Stimulated activated CD4-positive, alpha-beta T cell treated with anti-CD3 and anti-CD28 coated beads, Interleukin-1b, Interleukin-23, amount 100 ng/mL, for 4 hours (primary cell): Measurements from ENCODE around the gene ASB18.

Source experiments
- DNase-seq, 2 donors: peaks; one replicate each; pipeline ENCODE4 v3.0.0-alpha.2; 2020; ENCODE audit warnings: low read depth in 2 of 2

Gene ASB18

DNA sequence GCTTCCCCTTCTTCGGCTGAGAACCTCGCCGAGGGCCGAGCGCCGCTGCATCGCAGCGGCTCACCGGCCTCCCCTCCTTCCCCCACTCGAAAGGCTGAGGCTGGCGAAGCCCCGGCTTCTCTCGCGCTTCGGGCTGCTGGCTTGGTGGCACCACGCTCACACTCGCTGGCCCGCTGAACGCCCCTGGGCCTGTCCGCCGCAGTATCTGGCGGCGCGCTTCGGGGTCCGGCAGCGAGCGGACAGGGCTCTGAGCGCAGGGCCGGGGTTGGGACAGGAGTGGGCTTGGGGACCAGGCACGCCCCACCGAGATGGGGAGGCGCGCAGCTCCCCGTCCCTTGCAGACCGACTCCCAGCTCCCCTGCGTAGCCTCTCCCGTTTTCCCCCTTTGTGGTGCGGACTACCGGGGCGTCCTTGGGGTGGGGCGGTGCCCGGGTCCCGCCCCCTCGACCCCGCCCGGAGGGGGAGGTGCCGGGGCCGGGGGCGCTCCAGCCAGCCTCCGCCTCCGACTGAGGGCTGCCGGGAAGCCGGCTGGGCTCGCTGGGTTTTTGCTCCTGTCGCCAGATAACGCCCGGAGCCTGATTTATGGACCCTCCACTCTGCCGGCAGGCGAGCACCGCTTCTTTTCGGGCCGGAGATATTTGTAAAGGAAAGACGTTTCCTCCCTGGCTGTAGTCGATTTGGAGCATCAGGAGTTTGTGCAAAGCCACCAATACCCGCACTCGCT, 99.8 kb downstream of the ASB18 start:
- no peak for DNase-seq

DNA sequence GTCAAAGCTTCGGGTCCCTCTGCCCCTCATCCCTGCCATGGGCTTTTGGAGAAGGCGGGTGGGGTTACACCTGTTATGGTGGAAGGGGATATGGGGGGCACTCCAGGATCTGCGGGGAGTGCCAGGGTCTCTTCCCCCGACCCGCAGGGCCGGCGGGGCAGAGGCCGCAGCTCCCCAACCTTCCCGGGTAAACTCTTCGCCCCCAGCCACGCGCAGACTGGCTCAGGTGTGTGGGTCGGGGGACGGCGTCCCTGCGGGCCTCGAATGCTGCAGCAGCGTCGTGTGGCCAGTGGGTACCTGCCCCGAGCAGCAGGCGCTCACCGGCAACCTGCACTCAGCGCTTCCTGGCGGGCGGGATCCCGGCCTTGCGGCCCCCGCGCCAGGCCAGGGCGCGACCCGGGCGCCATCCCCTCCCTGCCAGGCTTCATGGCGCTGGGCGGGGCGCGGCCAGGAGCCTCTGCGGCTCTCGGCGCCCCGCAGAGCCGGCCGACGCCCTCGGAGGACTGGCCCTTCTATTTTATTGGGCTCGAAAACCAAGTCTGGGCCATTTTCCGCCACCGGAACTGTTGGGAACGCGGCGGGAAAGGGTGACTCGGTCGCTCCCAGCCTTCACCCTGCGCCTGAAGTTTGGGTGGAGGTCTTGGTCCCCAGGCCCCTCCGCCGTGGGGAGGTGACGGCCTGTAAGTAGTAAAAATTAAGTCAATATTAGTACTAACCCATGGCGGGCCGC, 100.6 kb downstream of the ASB18 start:
- DNase-seq = no peak

GRCh38 chr2:236162882-236163470, 101.2 kb downstream of the ASB18 start:
- no peak for DNase-seq

GRCh38 chr2:236162031-236162845, 102.0 kb downstream of the ASB18 start:
- no peak for DNase-seq

GRCh38 chr2:236161531-236161930, 102.7 kb downstream of the ASB18 start:
- no peak for DNase-seq

- no peak for DNase-seq
These were observed 103.1 kb downstream of the ASB18 start for GRCh38 chr2:236161082-236161462.

DNA sequence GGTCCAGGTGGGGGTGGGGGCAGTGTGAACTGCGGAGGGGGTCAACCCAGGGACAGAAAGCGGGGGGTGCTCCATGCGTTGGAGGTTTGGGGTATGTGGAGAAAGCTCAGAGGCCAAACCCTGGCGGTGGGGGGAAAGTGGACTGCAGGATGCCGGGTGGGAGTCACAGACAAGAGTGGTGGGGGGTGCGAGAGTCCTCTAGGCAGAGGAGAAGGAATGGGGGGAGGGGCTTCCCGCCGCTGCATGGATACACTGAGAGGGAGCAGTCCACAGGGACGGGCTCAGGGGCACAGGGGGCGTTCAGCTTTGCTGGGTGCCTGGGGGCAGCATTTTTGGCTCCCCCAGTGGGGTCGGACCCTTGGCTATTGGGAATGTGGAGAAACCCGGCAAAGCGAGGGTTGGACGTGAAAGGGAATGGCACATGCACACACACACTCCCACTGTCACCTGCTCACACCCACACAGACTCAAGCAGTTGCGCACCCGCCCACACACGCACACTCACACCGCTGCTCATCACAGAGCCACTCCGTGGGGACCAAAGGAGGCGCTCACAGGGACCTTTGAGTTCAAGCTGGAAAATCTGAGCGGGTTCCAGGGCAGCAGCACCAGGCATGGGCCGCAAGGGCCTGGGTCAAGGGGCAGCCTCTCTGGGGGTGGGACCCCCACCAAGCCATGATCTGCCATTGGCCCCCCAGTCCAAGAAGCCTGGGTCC, 103.7 kb downstream of the ASB18 start:
- no peak for DNase-seq

- no peak for DNase-seq
These were observed 104.4 kb downstream of the ASB18 start for GRCh38 chr2:236159778-236160170.

- no peak for DNase-seq
These were observed 105.0 kb downstream of the ASB18 start for GRCh38 chr2:236158969-236159777.

DNA sequence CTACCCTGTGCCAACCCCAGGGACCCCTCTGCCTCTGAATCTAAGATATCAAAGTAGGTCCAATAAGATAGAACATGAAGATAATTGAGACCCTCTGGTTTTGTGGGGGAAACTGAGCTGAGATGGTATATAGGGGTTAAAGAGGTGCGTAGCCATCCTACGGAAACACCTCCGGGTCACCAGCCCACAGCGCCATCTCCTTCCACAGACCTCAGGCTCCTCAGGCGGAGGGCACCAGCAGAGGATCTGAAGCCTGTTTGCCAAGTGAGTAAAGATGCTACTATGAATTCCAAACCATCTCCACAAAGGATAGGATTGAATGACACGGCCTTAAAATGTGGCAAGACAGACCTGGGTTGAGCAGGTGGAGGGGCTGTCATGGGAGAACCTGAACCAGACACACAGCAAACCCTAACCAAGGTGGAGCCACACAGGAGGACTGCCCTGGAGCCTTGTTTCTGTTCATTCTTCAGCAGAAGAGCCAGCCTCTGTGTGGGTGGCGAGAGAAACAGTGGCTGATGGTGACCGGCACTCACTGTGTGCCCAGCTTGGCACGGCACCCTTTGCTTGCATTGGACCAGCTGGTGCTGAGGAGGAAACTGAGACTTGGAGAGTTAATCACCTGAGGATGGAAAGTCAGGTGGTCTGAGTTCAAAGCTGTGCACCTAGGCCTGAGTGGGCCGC, 106.2 kb downstream of the ASB18 start:
- no peak for DNase-seq

DNA sequence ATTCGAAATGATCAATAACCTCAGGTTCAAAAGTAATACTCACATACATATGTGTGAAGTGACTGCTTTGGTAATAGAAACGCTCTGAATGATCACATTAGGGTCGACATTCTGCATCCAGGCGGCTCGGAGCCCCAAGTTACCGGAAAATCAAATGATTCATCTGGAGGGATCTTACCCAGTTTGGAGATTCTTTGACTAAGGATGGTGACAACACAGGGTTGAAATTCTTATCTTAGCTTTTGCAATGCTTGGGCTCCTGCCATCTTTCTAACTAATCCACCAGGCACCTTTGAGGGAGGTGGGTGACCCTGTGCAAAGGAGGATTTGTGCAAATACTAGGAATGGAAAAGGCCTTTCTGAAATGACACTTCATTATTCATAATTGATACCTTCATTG, 106.8 kb downstream of the ASB18 start:
- DNase-seq = no peak

DNA sequence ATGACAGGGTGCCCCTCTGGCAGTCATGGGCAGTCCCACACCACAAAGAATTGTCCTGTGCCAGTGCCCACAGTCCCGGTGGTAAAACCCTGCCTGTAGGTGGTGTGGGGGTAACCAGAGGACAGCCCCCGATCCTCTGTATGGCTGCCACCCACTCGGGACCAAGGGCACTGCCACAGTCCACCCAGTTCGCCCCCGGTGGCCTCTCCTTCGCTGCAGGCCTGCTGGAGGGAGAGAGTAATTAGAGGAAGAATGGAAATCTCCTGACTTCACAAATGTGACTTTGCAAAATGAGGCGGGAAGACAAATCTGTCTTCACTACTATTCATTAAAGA, 107.4 kb downstream of the ASB18 start:
- DNase-seq = no peak

DNA sequence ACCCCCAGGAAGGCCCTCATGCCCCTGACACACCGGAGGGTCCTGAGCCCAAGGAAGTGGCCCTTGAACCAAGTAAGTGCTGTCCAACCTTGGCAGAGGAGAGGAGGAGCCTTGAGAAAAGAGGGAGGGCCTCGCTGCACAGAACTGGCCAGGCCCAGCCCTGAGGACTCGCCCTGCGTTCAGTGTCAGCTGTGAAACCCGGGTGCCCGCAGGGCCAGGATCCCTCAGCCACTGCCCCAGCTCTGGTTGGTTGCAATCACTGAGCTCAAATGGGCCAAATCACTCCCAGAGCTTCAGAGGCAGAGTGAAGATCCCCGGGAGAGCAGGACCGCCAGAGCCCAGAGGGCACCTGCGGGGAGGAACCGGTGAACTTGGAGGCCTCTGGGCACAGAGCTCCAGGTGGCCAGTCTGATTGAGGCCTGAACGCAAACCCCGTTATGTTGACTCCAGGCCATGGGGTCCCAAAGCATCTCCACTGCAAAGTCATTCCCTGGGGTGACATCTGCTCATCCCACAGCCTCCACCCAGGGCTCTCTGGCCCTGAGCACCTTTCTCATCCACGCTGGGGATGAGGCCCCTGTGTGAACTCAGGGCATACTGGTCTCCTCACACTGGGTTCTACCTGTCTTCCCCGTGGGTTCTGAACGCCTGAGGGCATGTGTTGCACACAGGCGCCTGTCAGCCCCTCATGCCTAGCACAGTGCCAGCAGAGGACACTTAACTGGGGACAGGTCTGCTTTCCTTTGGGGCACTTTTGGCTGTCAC, 107.9 kb downstream of the ASB18 start:
- no peak for DNase-seq

- DNase-seq = no peak
These were observed 108.8 kb downstream of the ASB18 start for GRCh38 chr2:236155406-236155805.

DNA sequence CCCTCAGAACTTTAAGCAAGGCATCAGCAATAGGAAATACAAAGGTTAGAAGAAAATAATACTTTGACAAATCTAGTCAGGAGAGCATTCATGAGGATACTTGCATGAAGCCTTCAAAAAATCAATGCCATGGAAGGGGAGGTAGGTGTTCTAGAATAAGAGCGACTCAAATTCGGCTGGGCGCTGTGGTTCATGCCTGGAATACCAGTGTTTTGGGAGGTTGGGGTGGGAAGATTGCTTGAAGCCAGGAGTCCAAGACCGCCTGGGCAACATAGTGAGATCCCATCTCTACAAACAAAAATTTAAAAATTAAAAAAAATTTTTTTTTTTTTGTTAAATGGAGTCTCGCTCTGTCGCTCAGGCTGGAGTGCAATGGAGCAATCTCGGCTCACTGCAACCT, 117.8 kb downstream of the ASB18 start:
- DNase-seq = no peak

- DNase-seq = no peak
These were observed 120.4 kb downstream of the ASB18 start for GRCh38 chr2:236143811-236144210.
